ENCODE measurements around the gene DAPK1.
"Not testable (repeated sequence)": the region's sequence is repeated elsewhere in the genome, so short reads cannot be mapped to it uniquely, and the experiment has no call there.

DAPK1 gene

DNA sequence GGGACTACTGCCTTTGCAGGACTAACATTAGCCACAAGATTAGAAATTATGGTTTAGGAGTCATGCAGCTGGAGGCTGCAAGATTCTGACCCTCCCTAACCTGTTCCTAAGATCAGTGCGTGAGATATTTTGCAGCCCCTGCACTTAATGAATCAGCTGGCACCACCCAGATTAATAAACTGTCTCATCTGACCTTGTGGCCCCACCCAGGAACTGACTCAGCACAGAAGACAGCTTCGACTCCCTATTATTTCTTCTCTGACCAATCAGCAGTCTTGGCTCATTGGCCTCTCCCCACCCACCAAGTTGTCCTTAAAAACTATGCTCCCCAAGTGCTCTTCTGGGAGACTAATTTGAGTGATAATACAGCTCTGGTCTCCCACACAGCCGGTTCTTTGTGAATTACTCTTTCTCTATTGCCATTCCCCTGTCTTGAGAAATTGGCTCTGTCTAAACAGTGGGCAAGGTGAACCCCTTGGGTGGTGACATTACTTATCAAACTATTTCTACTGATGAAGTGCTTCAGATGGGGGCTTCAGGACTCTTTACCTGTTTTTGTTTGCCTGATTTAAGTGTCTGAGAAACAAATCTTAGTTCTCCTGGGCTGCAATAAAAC is 245.3 kb downstream of the DAPK1 start:
- no peak for DNase-seq (ENCODE audit: low read depth)

DNA sequence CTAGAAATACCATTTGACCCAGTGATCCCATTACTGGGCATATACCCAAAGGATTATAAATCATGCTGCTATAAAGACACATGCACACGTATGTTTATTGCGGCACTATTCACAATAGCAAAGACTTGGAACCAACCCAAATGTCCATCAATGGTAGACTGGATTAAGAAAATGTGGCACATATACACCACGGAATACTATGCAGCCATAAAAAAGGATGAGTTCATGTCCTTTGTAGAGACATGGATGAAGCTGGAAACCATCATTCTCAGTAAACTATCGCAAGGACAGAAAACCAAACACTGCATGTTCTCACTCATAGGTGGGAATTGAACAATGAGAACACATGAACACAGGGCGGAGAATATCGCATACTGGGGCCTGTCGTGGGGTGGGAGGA is 246.6 kb downstream of the DAPK1 start:
- not testable (repeated sequence) for DNase-seq (ENCODE audit: low read depth)

DNA sequence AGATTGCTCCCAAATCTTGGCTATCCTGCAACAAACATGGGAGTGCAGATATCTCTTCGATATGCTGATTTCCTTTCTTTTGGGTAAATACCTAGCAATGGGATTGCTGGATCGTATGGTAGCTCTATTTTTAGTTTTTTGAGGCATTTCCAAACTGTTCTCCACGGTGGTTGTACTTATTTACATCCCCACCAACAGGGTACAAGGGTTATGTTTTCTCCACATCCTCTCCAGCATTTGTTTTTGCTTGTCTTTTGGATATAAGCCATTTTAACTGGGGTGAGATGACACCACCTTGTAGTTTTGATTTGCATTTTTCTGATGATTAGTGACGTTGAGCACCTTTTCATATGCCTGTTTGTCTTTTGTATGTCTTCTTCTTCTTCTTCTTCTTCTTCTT is 248.5 kb downstream of the DAPK1 start:
- DNase-seq (ENCODE audit: low read depth): no peak

DNA sequence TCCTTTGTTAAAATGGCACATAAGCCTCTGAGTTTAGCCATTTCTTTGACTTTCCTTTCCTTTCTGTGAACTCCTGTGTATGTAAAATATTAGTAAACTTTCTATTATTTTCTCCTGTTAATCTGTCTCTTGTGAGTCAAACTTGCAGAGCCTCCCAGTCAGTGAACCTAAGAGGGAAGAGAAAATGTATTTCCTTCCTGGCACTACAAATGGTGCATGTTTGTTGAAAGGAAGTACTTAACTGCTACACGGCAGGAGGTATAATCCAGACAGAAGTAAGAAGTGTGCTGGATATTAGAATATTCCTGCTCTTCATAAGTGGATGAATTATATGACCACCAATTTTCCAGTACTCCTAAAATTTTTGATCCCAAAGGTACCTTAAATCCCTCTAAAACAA is 251.2 kb downstream of the DAPK1 start:
- DNase-seq (ENCODE audit: low read depth): no peak

DNA sequence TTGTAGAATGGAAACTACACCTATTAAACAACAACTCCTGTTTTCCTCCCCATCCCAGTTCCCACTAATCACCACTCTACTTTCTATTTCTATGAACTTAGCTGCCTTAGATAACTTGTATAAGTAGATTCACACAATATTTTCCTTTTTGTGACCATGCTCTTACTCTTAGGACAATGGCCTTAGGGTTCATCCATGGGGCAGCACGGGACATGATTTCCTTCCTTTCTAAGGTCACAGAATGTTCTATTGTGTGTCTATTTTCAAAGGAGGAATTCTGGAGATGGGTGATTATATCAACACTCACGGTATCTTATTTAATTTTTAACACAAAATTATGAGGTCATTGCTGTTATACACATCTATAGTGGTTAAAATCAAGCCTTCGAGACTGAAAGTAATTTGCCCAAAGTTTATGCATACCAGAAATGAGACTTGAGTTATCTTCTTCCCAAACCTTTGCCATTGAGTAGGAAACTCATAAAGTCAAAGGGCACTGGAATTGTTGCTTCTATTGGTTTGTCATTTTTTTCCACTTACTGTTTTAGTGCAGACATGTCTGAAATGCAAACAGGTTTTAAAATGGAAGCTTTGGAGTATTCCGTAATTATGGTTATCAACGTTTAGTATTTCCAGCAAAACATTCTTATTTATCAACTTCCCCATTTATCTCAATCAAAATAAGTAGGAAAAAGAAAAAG is 251.8 kb downstream of the DAPK1 start:
- no peak for DNase-seq (ENCODE audit: low read depth)

DNA sequence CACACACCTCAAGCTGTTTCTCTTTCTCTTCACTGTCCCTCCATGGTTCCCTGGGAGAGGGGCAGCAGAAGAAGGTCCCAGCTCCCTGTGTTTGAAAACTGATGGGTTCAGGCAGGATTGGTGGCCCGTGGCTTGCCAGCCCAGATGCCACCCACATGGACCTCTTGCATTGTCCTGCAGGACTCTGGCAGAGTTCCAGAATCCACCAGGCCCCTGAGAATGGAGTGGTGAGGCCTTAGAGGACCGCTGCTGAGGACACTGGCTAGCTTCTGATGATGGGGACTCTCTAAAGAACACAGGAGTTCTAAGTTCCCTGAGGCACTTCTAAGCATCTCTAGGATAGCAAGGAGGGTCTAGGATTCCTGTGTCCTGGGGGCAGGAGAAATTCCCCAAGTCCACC is 253.1 kb downstream of the DAPK1 start:
- no peak for DNase-seq (ENCODE audit: low read depth)

DNA sequence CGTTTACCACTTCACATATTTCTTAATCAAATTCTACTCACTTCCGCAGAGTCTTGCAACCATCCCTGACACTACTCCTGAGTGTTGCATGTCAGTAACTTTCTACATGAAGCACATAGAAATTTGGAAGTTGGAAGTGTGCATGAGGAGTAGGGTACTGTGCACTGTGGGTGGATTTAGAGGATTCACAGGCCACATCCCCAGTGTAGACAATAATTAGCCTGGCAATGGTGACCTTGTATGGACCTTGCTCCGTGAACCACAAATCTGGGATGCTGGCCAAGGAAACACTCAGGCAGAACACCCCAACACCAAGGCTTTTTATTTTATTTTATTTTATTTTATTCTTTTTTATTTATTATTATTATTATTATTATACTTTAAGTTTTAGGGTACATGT is 253.8 kb downstream of the DAPK1 start:
- DNase-seq (ENCODE audit: low read depth): no peak

DNA sequence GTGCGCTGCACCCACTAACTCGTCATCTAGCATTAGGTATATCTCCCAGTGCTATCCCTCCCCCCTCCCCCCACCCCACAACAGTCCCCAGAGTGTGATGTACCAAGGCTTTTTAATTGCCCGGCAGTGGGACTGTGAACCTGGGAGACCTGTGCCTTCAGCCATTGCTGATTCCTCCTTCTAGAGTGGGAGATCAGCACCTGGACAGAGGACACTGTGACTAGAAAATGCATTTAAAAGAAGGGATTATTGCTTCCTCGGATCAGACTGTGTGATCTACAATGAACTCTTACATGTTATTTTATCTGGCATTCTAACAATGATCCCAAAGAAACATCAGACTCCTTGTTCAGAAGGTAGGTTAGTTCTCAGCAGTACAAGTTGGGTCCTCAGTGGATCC is 254.2 kb downstream of the DAPK1 start:
- DNase-seq (ENCODE audit: low read depth): no peak

DNA sequence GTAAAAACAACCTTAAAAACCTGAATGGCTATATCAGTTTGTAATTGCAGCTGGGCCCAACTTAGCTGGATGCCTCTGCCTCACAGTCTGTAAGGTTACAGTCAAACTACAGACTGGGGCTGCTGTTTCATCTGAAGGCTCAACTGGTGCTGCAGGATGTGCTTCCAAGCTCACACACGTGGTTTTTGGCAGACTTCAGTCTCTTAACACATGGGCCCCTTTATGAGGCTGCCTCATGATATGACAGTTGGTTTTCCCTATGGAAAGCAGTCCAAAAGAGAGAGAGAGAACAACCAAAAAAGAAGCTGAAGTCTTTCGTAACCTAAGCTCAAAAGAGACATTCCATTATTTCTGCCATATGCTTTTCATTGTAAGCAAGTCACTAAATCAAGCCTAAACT is 255.6 kb downstream of the DAPK1 start:
- DNase-seq (ENCODE audit: low read depth): no peak
